Stimulated activated CD8-positive, alpha-beta memory T cell treated with anti-CD3 and anti-CD28 coated beads, Interleukin-2, amount 100 ng/mL, for 1 hour (primary cell): ENCODE measurements around the gene FRMD5.
"Not testable (repeated sequence)": the region's sequence is repeated elsewhere in the genome, so short reads cannot be mapped to it uniquely, and the experiment has no call there.

Experiments
- DNase-seq, 2 donors: peaks; one replicate each; pipeline ENCODE4 v3.0.0-alpha.2; 2020; ENCODE audit warnings: low read depth in 2 of 2

FRMD5 gene

GRCh38 chr15:43889042-43889441 lies 306.0 kb downstream of the FRMD5 start:
- no peak for DNase-seq

- DNase-seq: no peak
These were observed 307.2 kb downstream of the FRMD5 start for GRCh38 chr15:43887901-43888300.

- DNase-seq: no peak
These were observed 308.5 kb downstream of the FRMD5 start for GRCh38 chr15:43886558-43886957.

GRCh38 chr15:43883571-43883970 lies 311.5 kb downstream of the FRMD5 start:
- DNase-seq: no peak

- DNase-seq: no peak
These were observed 313.1 kb downstream of the FRMD5 start for GRCh38 chr15:43881944-43882343.

- no peak for DNase-seq
These were observed 313.8 kb downstream of the FRMD5 start for GRCh38 chr15:43881245-43881644.

- no peak for DNase-seq
These were observed 314.5 kb downstream of the FRMD5 start for GRCh38 chr15:43880406-43881194.

GRCh38 chr15:43879386-43880355 lies 315.4 kb downstream of the FRMD5 start:
- DNase-seq: no peak

- DNase-seq: no peak
These were observed 316.6 kb downstream of the FRMD5 start for GRCh38 chr15:43878446-43878845.

- DNase-seq: no peak
These were observed 317.7 kb downstream of the FRMD5 start for GRCh38 chr15:43877371-43877770.

GRCh38 chr15:43876872-43877271 lies 318.2 kb downstream of the FRMD5 start:
- no peak for DNase-seq

- no peak for DNase-seq
These were observed 321.4 kb downstream of the FRMD5 start for GRCh38 chr15:43873651-43874050.

GRCh38 chr15:43872416-43873020 lies 322.6 kb downstream of the FRMD5 start:
- DNase-seq: no peak

GRCh38 chr15:43871835-43872234 lies 323.2 kb downstream of the FRMD5 start:
- DNase-seq: no peak

GRCh38 chr15:43868406-43868805 lies 326.7 kb downstream of the FRMD5 start:
- no peak for DNase-seq

GRCh38 chr15:43867096-43867495 lies 328.0 kb downstream of the FRMD5 start:
- DNase-seq: no peak

GRCh38 chr15:43866636-43867035 lies 328.4 kb downstream of the FRMD5 start:
- not testable (repeated sequence) for DNase-seq

- DNase-seq: no peak
These were observed 335.5 kb downstream of the FRMD5 start for GRCh38 chr15:43859546-43859945.

- DNase-seq: no peak
These were observed 340.3 kb downstream of the FRMD5 start for GRCh38 chr15:43854801-43855200.

GRCh38 chr15:43852607-43853006 lies 342.5 kb downstream of the FRMD5 start:
- DNase-seq: no peak

GRCh38 chr15:43851251-43851650 lies 343.8 kb downstream of the FRMD5 start:
- DNase-seq: no peak

GRCh38 chr15:43845421-43845820 lies 349.6 kb downstream of the FRMD5 start:
- no peak for DNase-seq
